Rectal smooth muscle tissue (tissue), 1 donor: Measurements from ENCODE around the gene TGFBR1.

Experiments
- H3K27ac ChIP-seq: one replicate; pipeline ENCODE4 v1.7.0; 2013; ENCODE audit warnings: low read depth, low read length, inconsistent platforms
- H3K27me3 ChIP-seq: one replicate; pipeline ENCODE4 v1.7.0; 2013; ENCODE audit warnings: low read length; ENCODE audit not compliant: control insufficient read depth, insufficient read depth
- H3K36me3 ChIP-seq: one replicate; pipeline ENCODE4 v1.7.0; 2013; ENCODE audit warnings: low read length; ENCODE audit not compliant: control insufficient read depth, insufficient read depth
- H3K4me1 ChIP-seq: one replicate; pipeline ENCODE4 v1.7.0; 2013; ENCODE audit warnings: low read length; ENCODE audit not compliant: control insufficient read depth, insufficient read depth
- H3K4me3 ChIP-seq: one replicate; pipeline ENCODE4 v1.7.0; 2013; ENCODE audit warnings: low read length
- H3K9ac ChIP-seq: one replicate; pipeline ENCODE4 v1.7.0; 2013; ENCODE audit warnings: low read length

Gene TGFBR1

DNA sequence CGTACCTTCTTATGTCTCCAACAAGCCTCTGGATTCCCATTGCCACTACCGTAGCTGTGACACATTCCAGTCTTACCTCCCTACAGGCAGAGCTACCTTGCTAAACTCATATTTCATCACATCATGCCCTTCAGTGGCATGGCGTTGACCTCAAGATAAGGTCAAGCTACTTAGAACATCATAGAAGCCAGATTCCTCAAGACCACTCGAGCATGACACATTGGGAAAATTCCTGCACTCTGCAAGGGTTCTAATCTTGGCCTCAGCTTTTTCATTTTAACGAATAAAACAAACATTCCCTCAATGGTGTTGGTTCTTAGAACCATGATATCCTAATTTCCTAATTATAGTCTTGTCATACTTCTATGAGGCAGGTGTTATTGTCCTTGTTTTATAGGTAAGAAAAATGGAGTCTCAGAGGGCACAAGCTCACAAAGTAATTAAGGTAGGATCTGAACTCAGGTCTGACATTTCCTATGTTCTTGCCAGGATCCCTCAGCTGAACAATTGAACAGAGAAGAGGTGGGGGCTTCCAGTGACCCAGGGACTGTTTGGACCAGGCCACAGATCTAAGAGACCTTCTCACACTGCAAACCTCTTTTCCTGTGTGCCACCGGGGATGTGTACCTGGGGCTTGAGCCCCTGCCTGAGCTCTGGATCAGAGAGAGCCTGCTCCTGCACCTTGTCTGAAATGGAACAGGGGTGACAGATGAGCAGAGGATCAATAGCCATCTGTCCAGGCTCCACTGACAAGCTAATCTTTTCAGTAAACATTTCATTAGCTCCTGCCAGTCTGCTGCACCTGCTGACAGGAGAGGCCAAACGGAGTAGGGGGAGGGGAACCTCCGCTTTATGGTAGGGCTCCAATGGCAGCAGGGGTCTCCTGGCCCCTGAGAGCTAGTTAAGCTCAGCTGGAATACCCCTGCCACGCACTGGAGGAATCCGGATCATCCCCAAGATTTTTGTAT is 67.5 kb downstream of the TGFBR1 start:
- Histone ChIP-seq H3K4me1 (peaks cover 6% of the 10 kb centered on the region), H3K27ac (no peak overlapping the region), H3K27me3 (no peaks in the 10 kb centered on the region), H3K36me3 (no peaks in the 10 kb centered on the region), H3K4me3 (no peak overlapping the region), H3K9ac (no peak overlapping the region)

DNA sequence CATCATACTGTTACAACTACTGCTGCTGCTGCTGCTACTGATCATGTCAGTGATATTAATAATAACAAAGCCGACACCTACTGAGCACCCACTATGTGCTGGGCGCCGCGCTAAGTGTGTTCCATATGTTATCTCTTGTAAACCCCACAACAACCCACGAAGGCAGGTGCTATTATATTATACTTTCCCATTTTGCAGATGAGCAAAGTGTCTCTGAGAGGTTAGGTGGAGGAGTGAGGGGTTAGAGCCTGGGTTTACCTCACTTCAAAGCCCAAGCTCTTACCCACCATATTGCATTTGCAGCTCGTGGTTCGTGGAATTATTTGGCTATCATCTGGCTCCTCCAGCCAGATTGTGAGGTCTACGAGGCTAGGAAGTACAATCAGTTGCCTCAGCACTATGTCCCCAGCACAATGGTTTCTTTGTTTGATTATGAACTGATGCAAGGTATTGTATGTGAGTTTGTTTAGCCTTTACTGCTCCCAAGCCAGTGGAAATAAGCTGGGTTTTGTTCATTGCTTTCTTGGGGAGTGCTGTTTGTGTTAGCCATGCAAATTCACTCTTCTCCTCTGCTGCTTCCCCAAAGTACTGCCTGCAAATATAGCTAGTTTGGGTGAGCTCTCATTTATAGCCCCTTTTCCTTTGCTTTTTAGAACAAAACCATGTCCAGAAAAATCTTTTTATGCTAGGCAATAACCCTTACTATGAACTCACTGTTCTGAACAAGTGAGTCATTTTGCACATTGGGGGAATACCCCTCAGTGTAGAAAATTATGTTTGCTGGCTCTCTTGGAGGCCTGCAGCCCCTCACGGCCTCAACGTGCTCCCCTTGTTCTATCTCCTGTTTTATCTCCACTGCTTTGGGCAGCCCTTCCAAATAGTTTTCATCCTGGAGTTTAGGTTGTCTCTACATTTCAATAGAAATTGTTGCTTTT is 68.9 kb downstream of the TGFBR1 start:
- H3K4me3 ChIP-seq = no peak overlapping the region
- no peak overlapping the region for H3K27ac ChIP-seq
- no peaks in the 10 kb centered on the region for H3K36me3 ChIP-seq
- H3K9ac ChIP-seq = no peak overlapping the region
- peaks cover 6% of the 10 kb centered on the region for H3K4me1 ChIP-seq
- H3K27me3 ChIP-seq = no peaks in the 10 kb centered on the region

GRCh38 chr9:99176527-99177013 is 71.7 kb downstream of the TGFBR1 start:
- H3K4me3 ChIP-seq = no peak overlapping the region
- no peaks in the 10 kb centered on the region for H3K36me3 ChIP-seq
- no peak overlapping the region for H3K27ac ChIP-seq
- H3K27me3 ChIP-seq = no peaks in the 10 kb centered on the region
- no peaks in the 10 kb centered on the region for H3K4me1 ChIP-seq
- no peak overlapping the region for H3K9ac ChIP-seq

DNA sequence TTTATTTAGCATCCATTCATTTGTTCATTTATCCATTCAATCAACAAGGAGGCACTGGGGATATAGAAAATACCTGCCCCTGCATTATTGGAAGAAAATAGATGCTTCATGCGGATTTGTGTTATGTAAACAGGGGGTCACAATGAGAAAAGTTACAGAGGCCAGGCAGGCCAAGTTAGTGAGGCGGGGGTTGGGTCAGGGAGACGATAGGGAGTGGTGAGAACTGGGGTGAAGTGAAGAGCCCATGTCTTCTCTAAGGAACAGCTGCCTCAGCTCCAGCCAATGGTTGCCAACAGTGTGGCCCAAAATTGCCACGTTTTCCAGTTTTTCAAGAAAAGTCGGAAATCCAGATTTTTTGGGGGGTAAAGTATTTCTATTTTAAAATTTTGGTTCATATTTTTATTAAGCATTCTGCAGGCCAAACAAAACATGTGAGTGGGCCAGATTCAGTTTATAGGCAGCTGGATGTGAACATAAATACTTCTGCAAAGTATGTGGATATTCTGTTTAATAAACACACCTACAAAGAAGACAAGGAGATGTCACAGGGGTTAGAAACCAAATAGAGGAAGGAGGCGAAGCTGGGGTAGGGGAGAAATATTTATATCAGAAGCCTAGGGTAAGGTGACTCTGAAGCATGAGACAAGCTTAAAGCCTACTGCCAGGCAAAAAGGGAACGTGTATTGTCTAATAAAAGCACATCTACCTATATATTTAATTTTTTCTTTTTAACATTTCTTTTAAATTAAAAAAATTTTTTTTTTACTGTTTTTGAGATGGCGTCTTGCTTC is 72.9 kb downstream of the TGFBR1 start:
- Histone ChIP-seq H3K9ac (no peak overlapping the region), H3K27ac (no peak overlapping the region), H3K27me3 (no peaks in the 10 kb centered on the region), H3K4me1 (no peaks in the 10 kb centered on the region), H3K36me3 (no peaks in the 10 kb centered on the region), H3K4me3 (no peak overlapping the region)

DNA sequence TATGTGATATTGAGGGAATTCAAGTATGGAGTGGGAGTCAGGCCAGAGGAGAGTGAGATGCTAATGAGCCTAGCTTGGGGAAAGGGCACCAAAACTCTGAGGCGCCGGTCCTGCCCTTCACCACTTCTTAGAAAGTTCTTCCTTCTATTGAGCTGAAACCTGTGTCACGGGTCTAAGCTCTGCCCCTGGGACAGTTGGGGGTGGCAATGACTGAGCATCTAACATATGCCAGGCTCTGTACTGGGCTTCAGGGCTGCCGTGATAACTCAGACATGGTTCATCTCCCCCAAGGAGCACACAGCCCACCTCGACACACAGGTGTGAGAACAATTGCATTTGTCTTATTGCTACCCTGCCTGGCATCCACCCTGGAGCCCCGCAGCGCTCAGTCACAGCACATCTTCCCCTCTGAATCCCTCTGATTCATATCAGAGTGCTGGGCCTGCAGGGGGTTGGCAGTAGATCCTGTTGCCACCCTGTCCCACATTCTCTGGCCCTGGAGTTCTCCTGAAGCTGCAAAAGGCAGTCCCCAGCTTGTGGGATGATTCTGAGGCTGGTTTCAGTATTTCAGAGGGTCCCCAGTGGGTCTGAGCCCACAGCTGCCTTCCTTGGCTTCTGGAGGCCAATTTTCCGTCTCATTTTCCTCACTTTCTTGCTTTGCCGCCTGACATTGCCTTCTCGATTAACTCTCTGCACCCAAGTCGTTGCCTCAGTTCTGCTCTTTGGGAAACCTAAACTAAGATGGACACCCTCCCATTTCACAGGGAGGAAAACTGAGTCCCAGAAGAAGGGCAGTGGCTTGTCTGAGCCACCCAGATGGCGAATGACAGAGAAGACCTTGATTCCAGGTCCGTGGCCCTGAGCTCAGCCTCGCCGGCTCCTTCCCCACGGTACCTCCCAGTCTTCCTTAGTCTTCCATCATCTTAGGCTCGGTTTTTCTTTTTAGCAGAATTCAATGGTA is 74.3 kb downstream of the TGFBR1 start:
- H3K9ac ChIP-seq = no peak overlapping the region
- no peaks in the 10 kb centered on the region for H3K27me3 ChIP-seq
- no peaks in the 10 kb centered on the region for H3K36me3 ChIP-seq
- H3K4me1 ChIP-seq = no peaks in the 10 kb centered on the region
- H3K4me3 ChIP-seq = no peak overlapping the region
- H3K27ac ChIP-seq = no peak overlapping the region

GRCh38 chr9:99180199-99180598 is 75.3 kb downstream of the TGFBR1 start:
- no peaks in the 10 kb centered on the region for H3K27me3 ChIP-seq
- no peak overlapping the region for H3K4me3 ChIP-seq
- H3K27ac ChIP-seq = no peak overlapping the region
- H3K9ac ChIP-seq = no peak overlapping the region
- H3K36me3 ChIP-seq = no peaks in the 10 kb centered on the region
- H3K4me1 ChIP-seq = no peaks in the 10 kb centered on the region

GRCh38 chr9:99180662-99181061 is 75.7 kb downstream of the TGFBR1 start:
- Histone ChIP-seq H3K4me3 (no peak overlapping the region), H3K4me1 (no peaks in the 10 kb centered on the region), H3K27ac (no peak overlapping the region), H3K27me3 (no peaks in the 10 kb centered on the region), H3K9ac (no peak overlapping the region), H3K36me3 (no peaks in the 10 kb centered on the region)

- Histone ChIP-seq H3K27me3 (no peaks in the 10 kb centered on the region), H3K4me3 (no peak overlapping the region), H3K9ac (no peak overlapping the region), H3K4me1 (no peaks in the 10 kb centered on the region), H3K27ac (no peak overlapping the region), H3K36me3 (no peaks in the 10 kb centered on the region)
Observed at GRCh38 chr9:99181206-99181605, 76.3 kb downstream of the TGFBR1 start.

- Histone ChIP-seq H3K9ac (no peak overlapping the region), H3K4me1 (no peaks in the 10 kb centered on the region), H3K4me3 (no peak overlapping the region), H3K27ac (no peak overlapping the region), H3K27me3 (no peaks in the 10 kb centered on the region), H3K36me3 (no peaks in the 10 kb centered on the region)
Observed at GRCh38 chr9:99181621-99182020, 76.7 kb downstream of the TGFBR1 start.

DNA sequence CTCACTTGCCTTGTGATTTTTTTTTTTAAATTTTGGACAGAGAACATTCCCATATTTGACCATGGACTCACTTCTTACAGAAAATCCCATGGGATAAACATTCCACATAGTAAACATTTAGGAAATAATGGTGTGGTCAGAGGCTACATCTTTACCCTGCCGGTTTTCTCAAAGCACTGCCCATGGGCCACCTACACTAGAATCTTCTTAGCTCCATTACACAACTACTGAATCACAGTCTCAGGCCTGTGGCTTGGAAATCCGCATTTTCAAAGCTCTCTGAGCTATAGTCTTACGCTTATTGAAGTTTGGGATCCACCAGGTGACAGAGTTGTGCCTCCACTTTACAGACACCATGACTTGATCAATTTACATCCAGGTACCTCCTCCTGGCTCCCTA is 77.4 kb downstream of the TGFBR1 start:
- Histone ChIP-seq H3K27me3 (no peaks in the 10 kb centered on the region), H3K36me3 (no peaks in the 10 kb centered on the region), H3K27ac (no peak overlapping the region), H3K9ac (no peak overlapping the region), H3K4me1 (no peaks in the 10 kb centered on the region), H3K4me3 (no peak overlapping the region)

- no peaks in the 10 kb centered on the region for H3K27me3 ChIP-seq
- no peak overlapping the region for H3K9ac ChIP-seq
- H3K4me1 ChIP-seq = no peaks in the 10 kb centered on the region
- H3K4me3 ChIP-seq = no peak overlapping the region
- no peaks in the 10 kb centered on the region for H3K36me3 ChIP-seq
- no peak overlapping the region for H3K27ac ChIP-seq
Observed at GRCh38 chr9:99183616-99184015, 78.7 kb downstream of the TGFBR1 start.
